Thoracic aorta (tissue), 2 donors: Measurements from ENCODE around the gene ZDHHC11B. TPM values are rescaled to one million over a fixed set of nuclear protein-coding genes. Genes with fewer than 3 reads are reported as not detected.

Experiments
- ATAC-seq: fragments of 150-250 bp; one replicate; pipeline ENCODE4 v1.8.0; 2017; ENCODE audit warnings: low read depth; ENCODE audit not compliant: insufficient number of reproducible peaks, low FRiP score
- DNase-seq: peaks from one replicate; pipeline ENCODE4 v3.0.0-alpha.2; 2020; ENCODE audit warnings: low spot score
- H3K27ac ChIP-seq, 2 donors: fragments of 200-600 bp; sonication (generic); 1 replicate in 1 of 2; 2 replicates in 1 of 2; pipeline ENCODE4 v1.5.1; 2016; ENCODE audit warnings: mild to moderate bottlenecking in 2 of 2, moderate library complexity in 2 of 2
- H3K27me3 ChIP-seq: fragments of 200-600 bp; sonication (generic); replicated peaks from 2 replicates; pipeline ENCODE4 v1.6.0; 2016; ENCODE audit warnings: mild to moderate bottlenecking; ENCODE audit not compliant: insufficient read depth
- H3K36me3 ChIP-seq: fragments of 200-600 bp; sonication (generic); one replicate; pipeline ENCODE4 v1.5.1; 2016
- H3K4me1 ChIP-seq, 2 donors: fragments of 200-600 bp; sonication (generic); 1 replicate in 1 of 2; 2 replicates in 1 of 2; pipeline versions ENCODE4 v1.5.1 to v1.6.0; 2016; ENCODE audit warnings: low read depth in 2 of 2, mild to moderate bottlenecking in 1 of 2; ENCODE audit not compliant: control insufficient read depth in 1 of 2
- H3K4me3 ChIP-seq: fragments of 200-600 bp; sonication (generic); 2 replicates; pipeline ENCODE4 v1.5.1; 2016; ENCODE audit warnings: mild to moderate bottlenecking
- H3K9me3 ChIP-seq: fragments of 200-600 bp; sonication (generic); 2 replicates; pipeline ENCODE4 v1.5.1; 2016
- CTCF ChIP-seq: fragments of 200-600 bp; sonication (generic); IDR thresholded peaks from one replicate; pipeline ENCODE4 v1.5.1; 2019; ENCODE audit warnings: antibody characterized with exemption
- total RNA-seq, 2 donors: library from RNA; depleted of rRNA; stranded (reverse); fragments of >200 nt; gene quantifications; one replicate each; pipeline versions ENCODE4 v1.1.0 to v1.2.3, GENCODE V29; 2016

ZDHHC11B gene
- total RNA-seq, 2 donors from 2014 or later: 1.8 to 8.7 TPM

GRCh38 chr5:660491-661030 is 124.0 kb downstream of the ZDHHC11B start:
- Histone ChIP-seq H3K36me3 (peaks cover 27% of the 10 kb centered on the region), H3K4me3 (no peak overlapping the region), H3K27me3 (no peaks in the 10 kb centered on the region), H3K4me1 (no peaks in the 10 kb centered on the region), H3K9me3 (no peaks in the 10 kb centered on the region), H3K27ac (no peak overlapping the region)
- TF ChIP-seq CTCF: no peak
- DNase-seq (no peak), ATAC-seq (no peak)

Other genes with a start within 250 kb of the ZDHHC11B start
- 1 to 10 TPM in 1 of 2 donors, under 1 TPM in 1; 0.68 to 2.0 TPM for gene CEP72, start 172.4 kb downstream of the ZDHHC11B start, total RNA-seq
- 10 to 100 TPM in 1 of 2 donors, 1 to 10 TPM in 1; 9.9 to 13.0 TPM for gene TPPP, start 91.4 kb downstream of the ZDHHC11B start, total RNA-seq
- gene ZDHHC11, start 66.3 kb upstream of the ZDHHC11B start, total RNA-seq: 1 to 10 TPM; 4.2 to 5.6 TPM
- gene BRD9, start 108.1 kb upstream of the ZDHHC11B start, total RNA-seq: 10 to 100 TPM; 30.7 to 54.5 TPM
- gene TRIP13, start 108.2 kb upstream of the ZDHHC11B start, total RNA-seq: 1 to 10 TPM in 1 of 2 donors, not detected in 1; 1.6 TPM
- 1 to 10 TPM; 1.4 to 1.5 TPM for gene NKD2, start 224.1 kb upstream of the ZDHHC11B start, total RNA-seq